HepG2 (cell line): ENCODE results near the gene GIPC3. TPM values are rescaled to one million over a fixed set of nuclear protein-coding genes. Genes with fewer than 3 reads are reported as not detected.

Source experiments
- ATAC-seq: fragments of 200-7000 bp; cut with Tn5 transposase; 3 replicates; pipeline ENCODE4 v1.9.1; 2020; ENCODE audit warnings: mild to moderate bottlenecking, moderate library complexity
- BruUV-seq: library from RNA; stranded (reverse); fragments of 400-500 nt; replicated peaks from 2 replicates; lab custom pipeline; 2021; lab: Mats Ljungman, UMichigan
- CTCF ChIA-PET: fragments of 300-600 bp; formaldehyde crosslinking; extraction: SDS; loops from one replicate; lab custom pipeline; 2021; ENCODE audit warnings: low total read pairs, inconsistent platforms, low intra/inter-chr PET ratio; lab: Yijun Ruan, JAX
- POLR2A ChIA-PET: fragments of 350-600 bp; sonication (Branson Sonifier 250); formaldehyde crosslinking; loops from one replicate; lab custom pipeline; 2020; ENCODE audit warnings: antibody characterized with exemption, inconsistent platforms; lab: Yijun Ruan, JAX
- DNase-seq: peaks from one replicate; pipeline ENCODE4 v3.0.0-alpha.2; 2015; ENCODE audit warnings: low spot score
- FAIRE-seq: peaks from 3 replicates; lab custom pipeline; 2011; peaks lifted over from hg19 to GRCh38; lab: Jason Lieb, UNC
- H2AFZ ChIP-seq: one replicate; pipeline ENCODE4 v1.6.1; 2011; ENCODE audit warnings: low read length, inconsistent platforms
- H3K27ac ChIP-seq: fragments of 300-600 bp; 3 replicates; pipeline ENCODE4 v1.8.0; 2011; ENCODE audit warnings: mixed run types, mild to moderate bottlenecking, mixed read lengths, low read length, inconsistent platforms; ENCODE audit not compliant: insufficient read depth; ENCODE audit errors: extremely low read length
- H3K27me3 ChIP-seq, 2 experiments: fragments of 200-600 bp in 1 of 2; 2 replicates in 1 of 2; 3 replicates in 1 of 2; pipeline versions ENCODE4 v1.6.0 to v1.8.0; 2011; ENCODE audit warnings: low read length in 2 of 2, mild to moderate bottlenecking in 2 of 2, moderate library complexity in 2 of 2, inconsistent platforms in 1 of 2; ENCODE audit not compliant: insufficient read depth in 2 of 2, control insufficient read depth in 1 of 2
- H3K36me3 ChIP-seq, 2 experiments: fragments of 200-600 bp in 1 of 2; replicated peaks in 1 of 2; 2 replicates in 1 of 2; 3 replicates in 1 of 2; pipeline versions ENCODE4 v1.5.1 to v1.8.0; 2011; ENCODE audit warnings: low read length in 2 of 2, inconsistent platforms in 1 of 2; ENCODE audit not compliant: insufficient read depth in 2 of 2, control insufficient read depth in 1 of 2
- H3K4me1 ChIP-seq: 2 replicates; pipeline ENCODE4 v1.5.1; 2012; ENCODE audit warnings: low read length, inconsistent platforms; ENCODE audit not compliant: insufficient read depth
- H3K4me2 ChIP-seq: 2 replicates; pipeline ENCODE4 v1.6.0; 2011; ENCODE audit warnings: low read depth, low read length, inconsistent platforms
- H3K4me3 ChIP-seq, 3 experiments: fragments of 200-600 bp in 1 of 3; sonication (generic), shearing (Covaris generic) in 1 of 3; replicated peaks in 1 of 3; 2 replicates each; pipeline ENCODE4 v1.5.1; 2011 to 2016; ENCODE audit warnings: low read length in 3 of 3, inconsistent platforms in 2 of 3, low read depth in 2 of 3, mild to moderate bottlenecking in 2 of 3, control low read depth in 1 of 3, mixed read lengths in 1 of 3; ENCODE audit not compliant: insufficient read depth in 1 of 3
- H3K79me2 ChIP-seq: one replicate; pipeline ENCODE4 v1.6.1; 2011; ENCODE audit warnings: low read length, inconsistent platforms; ENCODE audit not compliant: insufficient read depth
- H3K9ac ChIP-seq: 2 replicates; pipeline ENCODE4 v1.6.0; 2011; ENCODE audit warnings: mild to moderate bottlenecking, low read depth, low read length, inconsistent platforms; ENCODE audit not compliant: insufficient read depth
- H3K9me3 ChIP-seq: 2 replicates; pipeline ENCODE4 v1.5.1; 2012; ENCODE audit warnings: mild to moderate bottlenecking, low read length
- H4K20me1 ChIP-seq: 2 replicates; pipeline ENCODE4 v1.6.0; 2011; ENCODE audit warnings: inconsistent platforms, mild to moderate bottlenecking, low read length, moderate library complexity; ENCODE audit not compliant: insufficient read depth
- AGO1 ChIP-seq: fragments of 200-400 bp; formaldehyde crosslinking; IDR thresholded peaks from 2 replicates; pipeline ENCODE4 v1.6.1; 2017; ENCODE audit warnings: mild to moderate bottlenecking, low read depth, low read length, moderate library complexity; ENCODE audit not compliant: poor library complexity, severe bottlenecking
- ARNT ChIP-seq: fragments of 450-650 bp; IDR thresholded peaks from 2 replicates; pipeline ENCODE4 v1.6.1; 2017
- GABPA ChIP-seq, 2 experiments: IDR thresholded peaks; 2 replicates each; pipeline ENCODE4 v1.6.1; 2011 to 2016; ENCODE audit warnings: low read depth in 2 of 2, low read length in 1 of 2, missing biosample characterization in 1 of 2, missing genetic modification characterization in 1 of 2
- HNRNPK ChIP-seq: fragments of 200-400 bp; formaldehyde crosslinking; IDR thresholded peaks from 2 replicates; pipeline ENCODE4 v1.6.1; 2018; ENCODE audit warnings: low read length, low read depth, moderate library complexity, mild to moderate bottlenecking; ENCODE audit not compliant: poor library complexity, severe bottlenecking
- HOXD1 ChIP-seq: sonication (generic); formaldehyde crosslinking; IDR thresholded peaks from 2 replicates; pipeline ENCODE4 v1.5.0; 2020; ENCODE audit warnings: missing genetic modification reagents
- KLF9 ChIP-seq: IDR thresholded peaks from 2 replicates; pipeline ENCODE4 v1.6.1; 2016; ENCODE audit warnings: low read depth
- POGZ ChIP-seq: sonication (generic); formaldehyde crosslinking; IDR thresholded peaks from 2 replicates; pipeline ENCODE4 v1.4.0; 2020; ENCODE audit warnings: mild to moderate bottlenecking, missing genetic modification reagents
- SMAD9 ChIP-seq: sonication (generic); formaldehyde crosslinking; IDR thresholded peaks from 2 replicates; pipeline ENCODE4 v1.5.1; 2020; ENCODE audit warnings: mild to moderate bottlenecking, missing genetic modification reagents
- TAF15 ChIP-seq: fragments of 200-400 bp; formaldehyde crosslinking; IDR thresholded peaks from one replicate; pipeline ENCODE4 v1.6.1; 2018; ENCODE audit warnings: mild to moderate bottlenecking, low read depth, low read length; ENCODE audit not compliant: poor library complexity, severe bottlenecking
- ZBTB38 ChIP-seq: sonication (generic); formaldehyde crosslinking; IDR thresholded peaks from 2 replicates; pipeline ENCODE4 v1.5.1; 2020; ENCODE audit warnings: mild to moderate bottlenecking, missing genetic modification reagents
- ZNF296 ChIP-seq: sonication (generic); formaldehyde crosslinking; conservative IDR thresholded peaks from 2 replicates; pipeline ENCODE4 v1.5.0; 2020; ENCODE audit warnings: mild to moderate bottlenecking, missing genetic modification reagents
- ZNF329 ChIP-seq: sonication (generic); formaldehyde crosslinking; IDR thresholded peaks from 2 replicates; pipeline ENCODE4 v1.9.0; 2021; ENCODE audit warnings: low read depth, mild to moderate bottlenecking, missing genetic modification reagents
- ZNF879 ChIP-seq: sonication (generic); formaldehyde crosslinking; IDR thresholded peaks from 2 replicates; pipeline ENCODE4 v1.8.1; 2023; ENCODE audit warnings: missing genetic modification reagents
- ZSCAN22 ChIP-seq: sonication (generic); formaldehyde crosslinking; IDR thresholded peaks from 2 replicates; pipeline ENCODE4 v1.4.0; 2020; ENCODE audit warnings: mild to moderate bottlenecking, missing genetic modification reagents
- WGBS: methylation state at CpG from one replicate; pipeline ENCODE4 v1.1.6; 2017; ENCODE audit warnings: low lambda C conversion rate; 5-methylcytosine and 5-hydroxymethylcytosine counted together
- in situ Hi-C: cut with HindIII; loops from 2 replicates; pipeline ENCODE4 v1.10.0; 2017; ENCODE audit warnings: low pct_unique_long_range_greater_than_20kb; ENCODE audit not compliant: extremely low pct_ligation_motif_present
- intact Hi-C: fragments of 100-400 bp; cut with micrococcal nuclease; formaldehyde crosslinking; loops from one replicate; pipeline ENCODE4 v1.10.0; 2022; ENCODE audit not compliant: unreplicated experiment
- polyA plus RNA-seq, 8 experiments: library from polyadenylated mRNA; depleted of rRNA in 3 of 8; stranded (reverse) in 7 of 8; unstranded in 1 of 8; fragments of >200 nt; fragmentation: Illumina TruSeq in 4 of 8; extraction: Trizol in 4 of 8; gene quantifications; 2 replicates each; pipeline versions ENCODE4 v1.2.1 to v1.2.3, GENCODE V29; 2011 to 2016; ENCODE audit warnings: low read depth in 4 of 8, missing spikeins in 1 of 8, mixed read lengths in 1 of 8; ENCODE audit not compliant: insufficient read depth in 1 of 8
- total RNA-seq, 5 experiments: library from RNA; depleted of rRNA; stranded (reverse); fragments of >200 nt; fragmentation: Illumina TruSeq; extraction: Trizol; gene quantifications; 2 replicates each; pipeline ENCODE4 v1.2.3, GENCODE V29; 2016; ENCODE audit warnings: low read depth in 1 of 5
- TF ChIP-seq, protein P1 (sequence below): fragments of 450-650 bp; IDR thresholded peaks from 2 replicates; pipeline ENCODE4 v1.6.1; 2017
- TF ChIP-seq, protein P2 (sequence below): sonication (generic); formaldehyde crosslinking; IDR thresholded peaks from 2 replicates; pipeline ENCODE4 v1.8.0; 2022; ENCODE audit warnings: mild to moderate bottlenecking, missing genetic modification reagents

The GIPC3 gene
- total and polyA plus RNA-seq, 2 of the 13 experiments (the other 11 are each of a cell fraction or from before 2014, with no cell fraction given), result 0.05 TPM; not detected in 1

DNA sequence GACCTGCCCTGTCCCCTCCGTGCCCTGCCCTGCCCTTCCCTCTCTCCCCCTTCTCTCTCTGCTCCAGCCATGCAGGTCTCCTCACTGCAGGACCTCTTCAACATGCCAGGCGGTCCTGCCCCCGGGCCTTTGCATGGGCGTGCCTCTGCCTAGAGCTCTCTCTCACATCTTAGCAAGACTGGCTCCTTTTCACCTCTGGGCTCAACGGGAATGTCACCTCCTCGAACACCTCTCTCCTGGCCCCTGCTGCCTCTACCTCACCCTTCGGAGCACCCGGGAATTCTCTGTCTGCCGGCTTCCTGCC is 33.5 kb upstream of the GIPC3 start:
- DNase-seq, result no peak
- H3K27ac ChIP-seq, result no peak overlapping the region
- no peaks in the 10 kb centered on the region for H3K9me3 ChIP-seq
- H3K9ac ChIP-seq, result no peak overlapping the region
- 90% methylated on average over 9 of the region's 9 CpGs for WGBS
- BruUV-seq, result no TSS peak
- peaks cover 44% of the 10 kb centered on the region for H3K4me1 ChIP-seq
- H3K79me2 ChIP-seq, result peaks cover 10% of the 10 kb centered on the region
- in situ Hi-C loops (no loop called here), intact Hi-C loops (no loop called here)
- no peak for ATAC-seq
- no peak overlapping the region for H3K4me3 ChIP-seq
- no peak overlapping the region for H2AFZ ChIP-seq
- H3K4me2 ChIP-seq, result no peak overlapping the region
- H3K36me3 ChIP-seq, result peaks cover 0 to 4% of the 10 kb centered on the region in 2 experiments; a peak in 3 of 5 replicates
- ChIA-PET POLR2A (no interaction called here), CTCF (no interaction called here)
- no peak for FAIRE-seq
- no peaks in the 10 kb centered on the region for H3K27me3 ChIP-seq
- TF ChIP-seq HNRNPK, result no peak
- TF ChIP-seq, protein P1, sequence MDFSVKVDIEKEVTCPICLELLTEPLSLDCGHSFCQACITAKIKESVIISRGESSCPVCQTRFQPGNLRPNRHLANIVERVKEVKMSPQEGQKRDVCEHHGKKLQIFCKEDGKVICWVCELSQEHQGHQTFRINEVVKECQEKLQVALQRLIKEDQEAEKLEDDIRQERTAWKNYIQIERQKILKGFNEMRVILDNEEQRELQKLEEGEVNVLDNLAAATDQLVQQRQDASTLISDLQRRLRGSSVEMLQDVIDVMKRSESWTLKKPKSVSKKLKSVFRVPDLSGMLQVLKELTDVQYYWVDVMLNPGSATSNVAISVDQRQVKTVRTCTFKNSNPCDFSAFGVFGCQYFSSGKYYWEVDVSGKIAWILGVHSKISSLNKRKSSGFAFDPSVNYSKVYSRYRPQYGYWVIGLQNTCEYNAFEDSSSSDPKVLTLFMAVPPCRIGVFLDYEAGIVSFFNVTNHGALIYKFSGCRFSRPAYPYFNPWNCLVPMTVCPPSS, result no peak
- TF ChIP-seq, protein P2, sequence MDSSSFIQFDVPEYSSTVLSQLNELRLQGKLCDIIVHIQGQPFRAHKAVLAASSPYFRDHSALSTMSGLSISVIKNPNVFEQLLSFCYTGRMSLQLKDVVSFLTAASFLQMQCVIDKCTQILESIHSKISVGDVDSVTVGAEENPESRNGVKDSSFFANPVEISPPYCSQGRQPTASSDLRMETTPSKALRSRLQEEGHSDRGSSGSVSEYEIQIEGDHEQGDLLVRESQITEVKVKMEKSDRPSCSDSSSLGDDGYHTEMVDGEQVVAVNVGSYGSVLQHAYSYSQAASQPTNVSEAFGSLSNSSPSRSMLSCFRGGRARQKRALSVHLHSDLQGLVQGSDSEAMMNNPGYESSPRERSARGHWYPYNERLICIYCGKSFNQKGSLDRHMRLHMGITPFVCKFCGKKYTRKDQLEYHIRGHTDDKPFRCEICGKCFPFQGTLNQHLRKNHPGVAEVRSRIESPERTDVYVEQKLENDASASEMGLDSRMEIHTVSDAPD (CRISPR knock-in tag), result no peak
- no peaks in the 10 kb centered on the region for H4K20me1 ChIP-seq

DNA sequence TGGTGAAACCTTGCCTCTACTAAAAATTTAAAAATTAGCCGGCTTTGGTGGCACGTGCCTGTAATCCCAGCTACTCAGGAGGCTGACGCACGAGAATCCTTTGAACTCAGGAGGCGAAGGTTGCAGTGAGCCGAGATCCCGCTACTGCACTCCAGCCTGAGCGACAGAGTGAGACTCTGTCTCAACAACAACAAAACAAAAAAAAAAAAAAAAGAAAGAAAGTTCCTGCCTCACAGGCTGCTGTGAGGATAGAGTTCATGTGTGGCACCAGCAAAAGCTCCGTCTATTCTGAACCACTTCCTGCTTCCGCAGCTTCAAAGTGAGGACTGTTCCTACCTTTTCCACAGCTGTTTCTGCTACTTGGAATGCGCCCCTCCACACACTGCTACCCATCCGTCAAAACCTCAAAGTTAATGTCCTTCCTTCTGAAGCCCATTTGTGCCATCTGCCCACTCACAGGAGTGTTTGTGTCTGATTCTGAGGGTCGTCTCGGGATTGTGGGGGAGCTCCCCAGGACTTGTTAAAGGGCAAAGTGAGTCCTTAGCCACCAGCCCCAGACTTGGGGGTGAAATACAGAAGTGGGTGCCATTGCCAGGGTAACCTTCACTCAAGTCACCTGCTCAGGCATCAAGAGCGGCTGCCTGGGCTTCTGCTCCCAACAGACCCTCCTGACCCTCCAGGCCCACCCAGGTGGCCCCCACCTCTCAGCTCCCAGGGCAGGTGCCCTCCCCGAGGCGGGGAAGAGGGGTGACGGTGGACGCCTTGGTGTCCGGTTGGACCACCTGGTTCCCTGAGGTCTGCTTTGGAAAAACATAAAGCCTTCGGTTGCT is 30.8 kb upstream of the GIPC3 start:
- H3K4me2 ChIP-seq, result peak overlapping the region; percentile 24; the same call in 1 of the 2 replicates
- TSS peak; percentile 58 for BruUV-seq
- FAIRE-seq, result no peak
- peaks cover 14% of the 10 kb centered on the region for H3K79me2 ChIP-seq
- 81% methylated on average over 20 of the region's 21 CpGs for WGBS
- no peak overlapping the region for H3K4me3 ChIP-seq
- in situ Hi-C loops, result no loop called here
- H4K20me1 ChIP-seq, result no peaks in the 10 kb centered on the region
- no peak overlapping the region for H2AFZ ChIP-seq
- no peaks in the 10 kb centered on the region for H3K27me3 ChIP-seq
- ChIA-PET POLR2A (no interaction called here), CTCF (no interaction called here)
- ATAC-seq, result no peak
- no peaks in the 10 kb centered on the region; a peak in 2 of 5 replicates for H3K36me3 ChIP-seq
- H3K4me1 ChIP-seq, result peaks cover 54% of the 10 kb centered on the region
- no peak for DNase-seq
- no peaks in the 10 kb centered on the region for H3K9me3 ChIP-seq
- intact Hi-C loops, result no loop called here
- 0 out of 2 replicates have a peak overlapping the region, but pooled peaks have one; percentile 1 for H3K9ac ChIP-seq
- H3K27ac ChIP-seq, result peak overlapping the region; percentile 45
- TF ChIP-seq ZSCAN22 (CRISPR knock-in tag) (peak; percentile 71; the same call in 1 of the 2 replicates), SMAD9 (no peak), POGZ (no peak), ZNF329 (CRISPR knock-in tag) (no peak), KLF9 (CRISPR knock-in tag) (no peak), ZNF879 (CRISPR knock-in tag) (no peak), HOXD1 (CRISPR knock-in tag) (no peak), GABPA (IDR thresholded peaks at IDR 0.05; ENCODE audit: low read depth, low read length) (no peak), GABPA (CRISPR knock-in tag; IDR thresholded peaks at IDR 0.05; ENCODE audit: low read depth) (peak; percentile 59), AGO1 (no peak), HNRNPK (no peak), TAF15 (no peak), ZNF296 (CRISPR knock-in tag) (no peak), ARNT (no peak), ZBTB38 (CRISPR knock-in tag) (peak; percentile 73; the same call in 1 of the 2 replicates)
